Ascending aorta (tissue), 2 donors: ENCODE data around the gene NASP. TPM values are rescaled to one million over a fixed set of nuclear protein-coding genes. Genes with fewer than 3 reads are reported as not detected.
"Not testable (repeated sequence)": the region's sequence is repeated elsewhere in the genome, so short reads cannot be mapped to it uniquely, and the experiment has no call there.

Experiments used
- DNase-seq, 2 donors: peaks; one replicate each; pipeline ENCODE4 v3.0.0-alpha.2; 2019; ENCODE audit warnings: low spot score in 2 of 2
- H3K27ac ChIP-seq, 2 donors: fragments of 200-600 bp; sonication (generic); one replicate each; pipeline ENCODE4 v1.5.1; 2016 to 2017; ENCODE audit warnings: mild to moderate bottlenecking in 1 of 2
- H3K27me3 ChIP-seq: fragments of 200-600 bp; sonication (generic); one replicate; pipeline ENCODE4 v1.5.1; 2017
- H3K36me3 ChIP-seq, 2 donors: fragments of 200-600 bp; sonication (generic); one replicate each; pipeline ENCODE4 v1.5.1; 2016
- H3K4me1 ChIP-seq, 2 donors: fragments of 200-600 bp; sonication (generic); one replicate each; pipeline ENCODE4 v1.5.1; 2016 to 2017; ENCODE audit warnings: mild to moderate bottlenecking in 1 of 2
- H3K4me3 ChIP-seq, 2 donors: fragments of 200-600 bp; sonication (generic); one replicate each; pipeline ENCODE4 v1.5.1; 2016 to 2017; ENCODE audit warnings: mild to moderate bottlenecking in 1 of 2
- H3K9me3 ChIP-seq, 2 donors: fragments of 200-600 bp; sonication (generic); one replicate each; pipeline ENCODE4 v1.5.1; 2016
- intact Hi-C: fragments of 100-400 bp; cut with DNase I; formaldehyde crosslinking; loops from one replicate; pipeline ENCODE4 v1.15.1; 2023
- total RNA-seq: library from RNA; depleted of rRNA; stranded (reverse); fragments of >200 nt; gene quantifications from one replicate; pipeline ENCODE4 v1.1.0, GENCODE V29; 2016
- TF ChIP-seq, protein P1 (sequence below), 3 experiments: fragments of 200-600 bp in 2 of 3; fragments of 450-650 bp in 1 of 3; sonication (generic) in 2 of 3; IDR thresholded peaks; one replicate each; pipeline ENCODE4 v1.5.1; 2016 to 2019; ENCODE audit warnings: antibody characterized with exemption in 3 of 3, mild to moderate bottlenecking in 1 of 3, moderate library complexity in 1 of 3

Gene NASP
- total RNA-seq, 1 donor from 2014 or later = 49.1 TPM

DNA sequence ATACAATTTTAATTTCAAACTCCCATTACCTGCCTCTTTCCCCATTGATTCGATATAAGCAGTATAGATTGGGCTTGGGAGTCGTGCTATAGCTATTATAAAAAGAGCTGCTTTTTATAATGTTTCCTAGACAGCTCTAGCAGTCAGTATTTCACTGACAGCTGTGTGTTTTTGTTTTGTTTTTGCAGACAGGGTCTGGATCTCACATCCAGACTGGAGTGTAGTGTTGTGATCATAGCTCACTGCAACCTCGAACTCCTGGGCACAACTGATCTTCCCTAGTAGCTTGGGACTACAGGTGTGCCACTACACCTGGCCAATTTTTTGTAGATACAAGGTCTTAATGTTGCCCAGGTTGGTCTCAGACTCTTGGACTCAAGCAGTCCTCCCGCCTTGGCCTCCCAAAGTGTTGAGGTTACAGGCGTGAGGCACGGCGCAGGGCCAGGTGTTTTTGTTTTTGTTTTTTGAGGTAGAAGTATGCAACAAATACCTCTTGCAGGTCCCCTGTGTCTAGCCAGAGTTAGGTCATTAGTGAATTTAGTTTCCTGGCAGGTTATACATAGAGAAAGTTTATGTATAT is 1.7 kb downstream of the NASP start:
- peaks cover 0 to 14% of the 10 kb centered on the region in 2 donors for H3K4me1 ChIP-seq
- H3K27ac ChIP-seq = peak overlapping the region in 1 of 2 donors; percentile 89
- H3K9me3 ChIP-seq = no peaks in the 10 kb centered on the region
- no peaks in the 10 kb centered on the region for H3K27me3 ChIP-seq
- TF ChIP-seq, protein P1, sequence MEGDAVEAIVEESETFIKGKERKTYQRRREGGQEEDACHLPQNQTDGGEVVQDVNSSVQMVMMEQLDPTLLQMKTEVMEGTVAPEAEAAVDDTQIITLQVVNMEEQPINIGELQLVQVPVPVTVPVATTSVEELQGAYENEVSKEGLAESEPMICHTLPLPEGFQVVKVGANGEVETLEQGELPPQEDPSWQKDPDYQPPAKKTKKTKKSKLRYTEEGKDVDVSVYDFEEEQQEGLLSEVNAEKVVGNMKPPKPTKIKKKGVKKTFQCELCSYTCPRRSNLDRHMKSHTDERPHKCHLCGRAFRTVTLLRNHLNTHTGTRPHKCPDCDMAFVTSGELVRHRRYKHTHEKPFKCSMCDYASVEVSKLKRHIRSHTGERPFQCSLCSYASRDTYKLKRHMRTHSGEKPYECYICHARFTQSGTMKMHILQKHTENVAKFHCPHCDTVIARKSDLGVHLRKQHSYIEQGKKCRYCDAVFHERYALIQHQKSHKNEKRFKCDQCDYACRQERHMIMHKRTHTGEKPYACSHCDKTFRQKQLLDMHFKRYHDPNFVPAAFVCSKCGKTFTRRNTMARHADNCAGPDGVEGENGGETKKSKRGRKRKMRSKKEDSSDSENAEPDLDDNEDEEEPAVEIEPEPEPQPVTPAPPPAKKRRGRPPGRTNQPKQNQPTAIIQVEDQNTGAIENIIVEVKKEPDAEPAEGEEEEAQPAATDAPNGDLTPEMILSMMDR (IDR thresholded peaks at IDR 0.05) = no peak
- DNase-seq = no peak
- H3K4me3 ChIP-seq = peak overlapping the region; percentile 84 to 89
- H3K36me3 ChIP-seq = no peaks in the 10 kb centered on the region
- intact Hi-C loops = no loop called here

DNA sequence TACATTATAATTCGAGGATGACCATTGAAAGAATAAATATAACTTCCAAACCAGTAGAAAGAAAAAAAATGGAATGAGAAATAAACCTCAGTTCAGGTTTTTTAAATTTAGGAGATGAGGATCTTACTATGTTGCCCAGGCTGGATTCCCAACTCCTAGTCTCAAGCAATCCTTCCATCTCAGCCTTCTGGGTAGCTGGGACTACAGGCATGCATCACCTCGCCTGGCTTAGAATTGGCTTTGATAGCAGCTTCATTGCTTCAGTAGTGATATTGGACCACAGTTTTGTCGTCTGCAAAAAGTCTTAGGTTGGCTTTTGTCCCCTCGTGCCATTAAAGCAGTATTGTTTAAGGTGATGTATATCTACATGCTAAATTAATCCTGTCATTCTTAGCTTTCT is 2.9 kb downstream of the NASP start:
- H3K9me3 ChIP-seq = no peaks in the 10 kb centered on the region
- H3K4me3 ChIP-seq = no peak overlapping the region
- TF ChIP-seq, protein P1 (IDR thresholded peaks at IDR 0.05) = no peak
- DNase-seq = no peak
- H3K36me3 ChIP-seq = no peaks in the 10 kb centered on the region
- peaks cover 0 to 14% of the 10 kb centered on the region in 2 donors for H3K4me1 ChIP-seq
- H3K27ac ChIP-seq = no peak overlapping the region
- intact Hi-C loops = no loop called here
- no peaks in the 10 kb centered on the region for H3K27me3 ChIP-seq

DNA sequence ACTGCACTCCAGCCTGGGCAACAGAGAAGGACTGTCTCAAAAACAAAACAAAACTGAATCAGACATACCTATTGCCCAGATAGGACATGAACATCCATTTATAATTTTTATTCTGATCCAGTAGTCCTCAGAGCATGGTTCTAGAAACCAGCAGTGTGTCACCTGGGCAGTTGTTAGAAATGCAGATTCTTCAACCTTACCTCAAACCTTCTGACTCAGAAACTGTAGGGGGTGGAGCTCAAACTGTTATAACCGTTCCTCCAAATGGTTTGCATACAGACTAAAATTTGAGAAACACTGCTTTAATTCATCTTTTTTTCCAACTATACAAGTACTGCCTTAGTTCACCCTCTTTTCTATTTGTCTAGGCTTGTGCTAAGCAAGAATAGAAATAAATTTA is 6.0 kb downstream of the NASP start:
- no peak overlapping the region for H3K27ac ChIP-seq
- peaks cover 3 to 15% of the 10 kb centered on the region in 2 donors for H3K36me3 ChIP-seq
- H3K4me3 ChIP-seq = peak overlapping the region in 1 of 2 donors; percentile 39
- H3K9me3 ChIP-seq = no peaks in the 10 kb centered on the region
- TF ChIP-seq, protein P1 (IDR thresholded peaks at IDR 0.05) = no peak
- no peaks in the 10 kb centered on the region for H3K27me3 ChIP-seq
- intact Hi-C loops = no loop called here
- H3K4me1 ChIP-seq = peaks cover 0 to 11% of the 10 kb centered on the region in 2 donors
- DNase-seq = no peak

DNA sequence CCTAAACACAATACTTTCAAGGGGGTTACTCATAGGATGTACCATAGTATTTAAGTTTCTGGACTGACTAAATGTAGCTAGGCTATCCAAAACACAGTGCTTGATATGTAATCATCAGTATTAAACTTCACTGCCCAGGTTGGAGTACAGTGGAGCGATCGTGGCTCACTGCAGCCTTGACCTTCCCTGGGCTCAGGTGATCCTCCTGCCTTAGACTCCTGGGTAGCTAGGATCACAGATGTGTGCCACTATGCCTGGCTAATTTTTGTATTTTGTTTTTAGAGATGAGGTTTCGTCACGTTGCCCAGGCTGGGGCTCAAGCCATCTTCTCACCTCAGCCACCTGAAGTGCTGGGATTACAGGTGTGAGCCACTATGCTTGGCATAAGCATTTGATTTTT is 10.6 kb downstream of the NASP start:
- TF ChIP-seq, protein P1 (IDR thresholded peaks at IDR 0.05) = no peak
- Histone ChIP-seq H3K36me3 (peaks cover 3 to 22% of the 10 kb centered on the region in 2 donors), H3K4me1 (no peaks in the 10 kb centered on the region), H3K27ac (no peak overlapping the region), H3K4me3 (no peak overlapping the region), H3K27me3 (no peaks in the 10 kb centered on the region), H3K9me3 (no peaks in the 10 kb centered on the region)
- intact Hi-C loops = no loop called here
- no peak for DNase-seq

DNA sequence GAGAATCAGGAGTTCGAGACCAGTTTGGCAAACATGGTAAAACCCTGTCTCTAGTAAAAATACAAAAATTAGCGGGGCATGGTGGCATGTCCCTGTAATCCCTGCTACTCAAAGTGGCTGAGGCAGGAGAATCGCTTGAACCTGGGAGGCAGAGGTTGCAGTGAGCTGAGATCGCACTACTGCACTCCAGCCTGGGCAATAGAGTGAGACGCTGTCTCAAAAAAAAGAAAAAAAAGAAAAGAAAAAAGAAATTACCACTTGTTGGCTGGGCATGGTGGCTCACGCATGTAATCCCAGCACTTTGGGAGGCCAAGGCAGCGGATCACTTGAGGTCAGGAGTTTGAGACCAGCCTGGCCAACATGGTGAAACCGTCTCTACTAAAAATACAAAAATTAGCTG is 12.9 kb downstream of the NASP start:
- H3K4me1 ChIP-seq, intact Hi-C loops, H3K27ac ChIP-seq, H3K27me3 ChIP-seq, DNase-seq, H3K4me3 ChIP-seq, H3K9me3 ChIP-seq: not testable (repeated sequence)
- peaks cover 3 to 22% of the 10 kb centered on the region in 2 donors for H3K36me3 ChIP-seq

DNA sequence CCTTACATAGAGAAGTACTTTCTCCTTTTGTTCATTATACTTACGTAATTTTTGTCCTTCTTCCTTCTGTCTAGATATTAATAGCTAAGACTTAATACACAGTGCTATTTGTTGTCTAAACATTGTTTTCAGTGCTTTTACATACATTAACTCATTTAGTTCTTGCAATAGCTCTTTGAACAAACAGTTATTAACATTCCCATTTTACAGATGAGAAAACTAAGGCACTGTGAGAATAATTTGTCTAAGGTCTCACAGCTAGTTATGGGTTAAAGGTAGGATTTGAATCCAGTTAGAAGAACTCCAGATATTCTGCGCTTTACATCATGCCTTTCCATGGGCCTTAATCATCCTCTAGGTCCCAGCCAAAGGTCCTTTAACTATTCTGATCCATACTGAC is 20.4 kb downstream of the NASP start:
- DNase-seq = no peak
- TF ChIP-seq, protein P1 (IDR thresholded peaks at IDR 0.05) = no peak
- peaks cover 0 to 5% of the 10 kb centered on the region in 2 donors for H3K36me3 ChIP-seq
- H3K4me3 ChIP-seq = no peak overlapping the region
- no peaks in the 10 kb centered on the region for H3K9me3 ChIP-seq
- no peaks in the 10 kb centered on the region for H3K4me1 ChIP-seq
- H3K27me3 ChIP-seq = no peaks in the 10 kb centered on the region
- intact Hi-C loops = no loop called here
- no peak overlapping the region for H3K27ac ChIP-seq
